Umbilical cord (tissue), 2 donors: Measurements from ENCODE around the gene TRPC3. TPM values are rescaled to one million over a fixed set of nuclear protein-coding genes. Genes with fewer than 3 reads are reported as not detected.

Source experiments
- DNase-seq: peaks from one replicate; pipeline ENCODE4 v3.0.0-alpha.2; 2015; ENCODE audit warnings: low spot score
- total RNA-seq: library from RNA; depleted of rRNA; stranded (reverse); fragments of >200 nt; gene quantifications from one replicate; pipeline ENCODE4 v1.2.3, GENCODE V29; 2014; ENCODE audit warnings: low replicate concordance; ENCODE audit not compliant: insufficient read depth

The TRPC3 gene
- total RNA-seq, 1 donor from 2014 or later, result 8.7 TPM

- DNase-seq, result peak; percentile 26
These were observed 78.3 kb downstream of the TRPC3 start for GRCh38 chr4:121873604-121874003.

- peak; percentile 99 for DNase-seq
These were observed 81.7 kb downstream of the TRPC3 start, which contains the start of gene BBS7 for GRCh38 chr4:121869841-121870822. TSS of gene BBS7 (minus strand) at chr4:121870474. CDS start at chr4:121870313, 161 bp downstream.

GRCh38 chr4:121863799-121864198, 88.1 kb downstream of the TRPC3 start:
- no peak for DNase-seq

GRCh38 chr4:121861426-121861825, 90.4 kb downstream of the TRPC3 start:
- DNase-seq, result no peak

- no peak for DNase-seq
These were observed 91.7 kb downstream of the TRPC3 start for GRCh38 chr4:121860121-121860520.

- DNase-seq, result no peak
These were observed 100.5 kb downstream of the TRPC3 start for GRCh38 chr4:121851354-121851753.

GRCh38 chr4:121846662-121847061, 105.2 kb downstream of the TRPC3 start:
- DNase-seq, result no peak

GRCh38 chr4:121842862-121843261, 109.0 kb downstream of the TRPC3 start:
- no peak for DNase-seq

GRCh38 chr4:121838136-121838535, 113.7 kb downstream of the TRPC3 start:
- DNase-seq, result no peak

GRCh38 chr4:121829511-121829910, 122.3 kb downstream of the TRPC3 start:
- no peak for DNase-seq

Other genes starting within 250 kb of the TRPC3 start
- 2.2 TPM for gene SMIM43, start 186.9 kb downstream of the TRPC3 start, total RNA-seq
- 14.2 TPM for gene EXOSC9, start 150.7 kb downstream of the TRPC3 start, total RNA-seq
- 5.5 TPM for gene CCNA2, start 128.2 kb downstream of the TRPC3 start, total RNA-seq
- 25.0 TPM for gene BBS7, start 81.6 kb downstream of the TRPC3 start, total RNA-seq
- 119 TPM for gene BLTP1, start 200.3 kb upstream of the TRPC3 start, total RNA-seq